NCI-H1048 (cell line): ENCODE results near the gene C1QTNF9B.
A peak's percentile ranks its signal among the peaks of the same experiment; 100 is the strongest.

Experiments
- DNase-seq: peaks from one replicate; lab custom pipeline; 2025; lab: John Stamatoyannopoulos, UW

The C1QTNF9B gene

GRCh38 chr13:23858546-23858945, 38.8 kb downstream of the C1QTNF9B start:
- DNase-seq: no peak

- DNase-seq: peak; percentile 9
Observed at GRCh38 chr13:23856008-23856750, 41.1 kb downstream of the C1QTNF9B start.

- no peak for DNase-seq
Observed at GRCh38 chr13:23855360-23855759, 41.9 kb downstream of the C1QTNF9B start.

- DNase-seq: no peak
Observed at GRCh38 chr13:23852351-23852750, 45.0 kb downstream of the C1QTNF9B start.

DNA sequence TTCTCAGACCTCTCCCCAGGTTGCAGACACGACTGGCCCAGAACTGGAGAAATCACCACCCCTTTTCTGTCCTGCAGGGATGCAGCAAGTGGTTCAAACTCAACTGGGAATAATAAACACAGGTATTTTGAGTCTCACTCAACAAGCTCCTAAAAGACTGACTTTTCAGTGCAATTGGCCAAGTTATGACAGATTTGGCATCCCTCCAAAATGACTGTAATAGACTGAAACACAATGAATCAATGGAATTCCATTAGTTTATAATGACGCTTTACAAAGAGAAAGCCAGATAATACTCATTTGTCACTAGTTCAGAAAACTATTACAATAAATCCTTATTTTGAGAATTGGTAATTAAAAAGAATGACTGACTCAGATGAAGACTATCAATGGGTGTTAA, 46.2 kb downstream of the C1QTNF9B start:
- DNase-seq: no peak

DNA sequence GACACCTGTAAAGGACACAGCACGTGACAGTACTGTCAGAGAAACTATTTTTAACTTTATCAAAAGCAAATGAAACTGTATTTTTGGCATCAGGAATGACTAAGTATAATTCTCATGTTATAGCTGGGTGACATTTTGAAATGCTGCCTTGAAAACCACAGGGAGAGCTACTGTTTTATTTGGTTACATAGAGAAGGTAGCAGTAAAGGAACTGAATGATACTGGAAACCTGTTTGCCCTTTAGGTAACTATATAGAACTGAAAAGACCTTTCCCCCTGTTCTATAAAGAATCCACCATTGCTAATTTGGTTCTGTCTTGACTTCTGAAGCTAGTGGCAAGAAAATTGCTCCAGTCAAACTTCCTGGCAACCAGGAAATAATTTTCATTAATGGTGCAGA, 47.2 kb downstream of the C1QTNF9B start:
- no peak for DNase-seq

DNA sequence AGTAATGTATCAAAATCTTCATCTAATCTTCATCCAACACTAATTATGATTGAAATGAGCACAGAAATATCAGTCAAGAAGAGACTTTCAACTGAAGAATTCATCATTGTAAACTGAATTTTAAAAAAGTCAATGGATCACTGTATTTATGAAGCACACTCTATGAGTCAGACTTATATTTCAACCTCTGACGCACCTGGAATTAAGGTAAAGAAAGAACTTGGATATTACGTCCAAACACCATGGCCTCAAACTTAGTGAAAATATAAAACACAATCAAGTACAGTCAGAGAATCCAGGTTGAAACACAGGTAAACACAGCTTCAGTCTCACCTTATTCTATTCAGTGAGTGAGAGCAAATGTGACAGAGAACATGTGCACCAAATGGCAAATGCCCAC, 47.6 kb downstream of the C1QTNF9B start:
- DNase-seq: no peak

- no peak for DNase-seq
Observed at GRCh38 chr13:23848646-23849141, 48.6 kb downstream of the C1QTNF9B start.

DNA sequence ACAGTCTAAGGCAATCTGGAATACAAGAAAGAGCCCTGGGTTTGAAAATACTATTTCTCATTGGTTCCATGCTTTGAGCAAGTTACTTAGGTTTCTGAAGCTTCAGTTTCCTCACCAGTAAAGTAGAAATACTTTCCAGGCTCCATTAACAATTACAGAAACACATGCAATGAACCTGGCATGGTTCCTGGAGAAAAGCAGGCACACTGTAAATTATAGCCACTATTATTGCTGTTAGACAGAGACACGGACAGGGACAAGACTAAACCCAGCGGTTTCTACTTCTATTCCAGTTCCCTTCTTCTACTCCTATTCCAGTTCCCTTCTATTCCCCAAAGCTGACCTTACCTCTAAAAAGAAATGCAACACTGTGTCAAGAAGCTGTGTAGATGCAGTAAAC, 49.3 kb downstream of the C1QTNF9B start:
- no peak for DNase-seq

- no peak for DNase-seq
Observed at GRCh38 chr13:23847497-23847896, 49.8 kb downstream of the C1QTNF9B start.

DNA sequence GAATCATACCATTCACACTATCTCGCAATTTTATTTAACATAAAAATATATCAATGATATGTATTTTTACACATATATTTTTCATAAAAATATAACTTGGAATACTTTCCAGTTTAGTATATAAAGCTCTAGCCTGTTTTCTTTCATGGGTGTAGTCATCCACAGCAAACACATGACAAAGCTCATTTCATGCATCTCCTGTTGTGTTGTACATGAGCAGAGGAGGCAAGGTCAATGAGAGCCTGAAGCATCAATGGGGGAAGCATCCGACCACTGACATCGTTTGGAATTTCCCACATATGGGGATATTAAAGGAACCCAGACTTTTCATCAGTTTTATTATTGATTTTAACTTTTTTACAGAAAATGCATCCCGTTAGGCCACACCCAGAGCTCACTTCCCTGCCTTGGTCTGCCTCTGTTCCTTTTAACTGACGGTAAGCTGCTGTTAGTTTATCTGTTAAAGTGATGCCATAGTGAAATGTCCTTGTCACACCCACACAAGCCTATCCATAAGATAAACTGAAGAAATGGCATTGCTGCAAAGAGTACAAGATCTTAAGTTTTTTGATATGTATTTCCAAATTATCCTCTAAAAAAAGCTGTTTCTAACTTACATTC, 52.1 kb downstream of the C1QTNF9B start:
- DNase-seq: no peak

DNA sequence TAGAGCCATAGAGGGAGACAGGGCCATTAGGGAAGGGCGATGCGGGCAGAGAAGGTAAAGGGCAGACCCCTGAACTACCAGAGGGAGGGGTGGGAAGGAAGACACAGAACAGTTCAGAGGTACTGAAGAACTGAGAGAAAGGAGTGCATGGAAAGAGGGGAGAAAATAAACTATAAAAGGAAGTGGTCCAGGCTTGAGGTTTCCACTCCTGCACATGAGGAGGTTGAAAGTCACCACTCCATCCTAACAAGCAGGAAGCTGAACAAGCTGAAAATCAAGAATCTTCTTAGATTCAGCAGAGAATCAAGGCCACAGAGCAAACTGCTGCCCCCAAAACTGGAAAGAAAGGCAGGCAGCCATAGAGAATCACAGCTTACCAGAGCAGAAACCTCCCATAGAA, 53.2 kb downstream of the C1QTNF9B start:
- no peak for DNase-seq

DNA sequence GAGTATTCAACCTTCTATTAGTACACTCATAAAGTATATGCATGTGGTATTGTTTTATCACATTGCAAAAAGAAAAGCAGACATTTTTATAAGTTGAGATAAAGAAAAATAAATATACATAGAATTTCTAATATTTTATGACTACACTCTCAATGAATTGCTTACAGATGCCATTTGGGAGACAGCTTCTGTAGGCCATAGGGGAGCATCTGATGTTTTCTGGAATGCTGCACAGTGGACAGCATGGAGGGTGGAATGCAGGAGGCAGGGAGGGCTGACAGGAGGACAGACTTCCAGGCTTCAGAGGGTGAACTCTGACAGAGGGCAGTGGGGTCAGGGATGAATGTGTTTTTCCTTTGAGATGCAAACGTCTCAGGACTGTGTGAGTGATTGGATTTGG, 53.9 kb downstream of the C1QTNF9B start:
- DNase-seq: no peak

DNA sequence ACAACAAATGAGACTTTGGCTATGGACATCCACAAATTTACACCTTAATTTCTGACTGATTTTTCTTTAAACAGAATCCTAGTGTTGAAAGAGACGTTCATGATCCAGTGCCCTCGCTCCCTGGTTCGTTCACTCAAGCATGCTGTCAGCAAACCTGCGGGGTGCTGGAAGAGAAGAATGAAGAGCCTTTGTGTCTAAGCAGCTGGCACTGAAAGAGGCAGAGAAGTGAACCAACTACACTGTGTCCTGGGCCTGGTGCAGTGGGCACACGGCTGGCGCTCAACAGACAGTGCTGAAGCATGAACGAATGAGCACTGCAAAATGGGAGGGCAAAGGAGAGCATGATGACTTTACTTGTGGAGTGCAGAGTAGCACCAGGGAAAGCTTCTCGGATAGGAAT, 54.9 kb downstream of the C1QTNF9B start:
- DNase-seq: no peak
